Gastrocnemius medialis (tissue), 4 donors: ENCODE measurements around the gene AIG1.
A peak's percentile ranks its signal among the peaks of the same experiment; 100 is the strongest.

Experiments
- POLR2A ChIP-seq, 2 donors: fragments of 450-650 bp; IDR thresholded peaks; one replicate each; pipeline ENCODE4 v1.6.1; 2017; ENCODE audit warnings: antibody characterized with exemption in 2 of 2, mild to moderate bottlenecking in 2 of 2, moderate library complexity in 2 of 2
- TF ChIP-seq, protein P1 (sequence below), 5 experiments: fragments of 450-650 bp in 3 of 5; fragments of 200-600 bp in 2 of 5; sonication (generic) in 2 of 5; IDR thresholded peaks in 4 of 5; conservative IDR thresholded peaks in 1 of 5; 1 replicate in 4 of 5; 2 replicates in 1 of 5; pipeline ENCODE4 v1.5.1; 2016 to 2019; ENCODE audit warnings: antibody characterized with exemption in 5 of 5, mild to moderate bottlenecking in 3 of 5, moderate library complexity in 3 of 5

DNA sequence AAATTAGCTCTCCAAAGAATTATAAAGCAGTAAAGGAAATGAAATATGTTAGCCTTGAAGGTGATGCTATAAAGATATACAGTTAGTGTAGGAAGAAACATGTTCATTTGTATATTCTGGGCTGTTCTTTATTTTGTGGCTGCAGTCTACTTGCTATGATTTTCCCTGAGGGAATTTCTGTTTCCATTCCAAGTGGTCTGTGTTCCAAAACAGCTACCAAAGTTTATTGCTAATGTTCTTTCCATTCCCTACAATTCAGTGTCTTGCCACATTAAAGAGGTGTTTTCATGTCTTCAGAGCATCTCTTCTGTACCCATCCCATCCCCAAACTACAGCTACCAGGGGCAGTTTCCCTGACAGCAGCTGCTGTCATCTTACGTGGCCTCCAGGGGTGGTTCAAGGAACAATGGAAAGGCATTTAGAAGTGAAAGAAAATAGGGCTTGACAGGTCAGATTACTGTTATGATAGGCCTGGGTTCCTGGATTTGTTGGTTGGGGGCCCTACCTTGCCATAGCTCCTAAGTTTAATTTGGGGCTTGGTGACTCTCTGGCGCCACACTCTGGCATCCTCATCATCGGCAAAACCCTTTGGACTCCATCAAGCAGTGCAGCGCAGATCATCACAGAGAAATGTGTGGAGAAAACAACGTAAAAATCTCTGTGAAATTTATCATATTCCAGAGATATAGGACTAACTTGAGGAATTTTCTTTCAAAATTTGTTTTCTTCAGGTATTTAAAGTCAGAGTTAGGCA lies 33.8 kb upstream of the AIG1 start:
- TF ChIP-seq, protein P1, sequence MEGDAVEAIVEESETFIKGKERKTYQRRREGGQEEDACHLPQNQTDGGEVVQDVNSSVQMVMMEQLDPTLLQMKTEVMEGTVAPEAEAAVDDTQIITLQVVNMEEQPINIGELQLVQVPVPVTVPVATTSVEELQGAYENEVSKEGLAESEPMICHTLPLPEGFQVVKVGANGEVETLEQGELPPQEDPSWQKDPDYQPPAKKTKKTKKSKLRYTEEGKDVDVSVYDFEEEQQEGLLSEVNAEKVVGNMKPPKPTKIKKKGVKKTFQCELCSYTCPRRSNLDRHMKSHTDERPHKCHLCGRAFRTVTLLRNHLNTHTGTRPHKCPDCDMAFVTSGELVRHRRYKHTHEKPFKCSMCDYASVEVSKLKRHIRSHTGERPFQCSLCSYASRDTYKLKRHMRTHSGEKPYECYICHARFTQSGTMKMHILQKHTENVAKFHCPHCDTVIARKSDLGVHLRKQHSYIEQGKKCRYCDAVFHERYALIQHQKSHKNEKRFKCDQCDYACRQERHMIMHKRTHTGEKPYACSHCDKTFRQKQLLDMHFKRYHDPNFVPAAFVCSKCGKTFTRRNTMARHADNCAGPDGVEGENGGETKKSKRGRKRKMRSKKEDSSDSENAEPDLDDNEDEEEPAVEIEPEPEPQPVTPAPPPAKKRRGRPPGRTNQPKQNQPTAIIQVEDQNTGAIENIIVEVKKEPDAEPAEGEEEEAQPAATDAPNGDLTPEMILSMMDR (IDR thresholded peaks at IDR 0.05 in 4 of 5, conservative IDR thresholded peaks at IDR 0.05 in 1 of 5), result peak; percentile 60 to 74 (median 64)
- TF ChIP-seq POLR2A (IDR thresholded peaks at IDR 0.05), result no peak
